Left hindlimb (tissue), 1 donor: ENCODE data around the gene SLC25A45.
A peak's percentile ranks its signal among the peaks of the same experiment; 100 is the strongest.

Experiments used
- DNase-seq: peaks from one replicate; pipeline ENCODE4 v3.0.0-alpha.2; 2018

SLC25A45 gene

GRCh38 chr11:65384301-65384889 is 1.9 kb upstream of the SLC25A45 start:
- DNase-seq = no peak

- no peak for DNase-seq
These were observed 1.3 kb upstream of the SLC25A45 start for GRCh38 chr11:65383778-65384177.

DNA sequence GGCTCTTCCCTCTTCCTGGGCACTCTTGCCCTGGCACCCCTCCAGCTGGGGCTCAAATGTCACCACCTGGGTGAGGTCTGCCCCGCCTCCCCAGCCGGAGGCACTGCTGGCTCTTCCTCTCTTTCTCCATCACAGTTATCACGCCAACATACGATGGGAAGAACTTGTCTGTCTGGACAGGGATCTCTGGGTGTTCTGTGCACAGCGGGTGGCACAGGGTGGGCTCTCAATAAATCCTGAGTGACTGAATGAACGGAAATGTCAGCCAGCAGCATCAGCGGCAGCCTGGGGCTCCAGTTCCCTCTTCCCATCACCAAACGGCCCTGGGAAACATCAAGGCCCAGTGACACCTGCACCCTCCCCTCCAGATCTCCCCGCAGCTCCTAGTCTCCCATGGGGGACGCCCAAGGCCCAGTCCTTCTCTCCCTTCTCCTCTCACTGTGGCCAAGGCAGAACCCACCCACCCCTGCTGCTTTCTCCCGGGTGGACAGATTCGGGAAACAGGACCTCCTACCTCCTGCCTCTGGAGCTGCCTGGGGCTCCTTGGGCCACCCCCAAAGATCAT is 440 bp upstream of the SLC25A45 start:
- DNase-seq = no peak

- no peak for DNase-seq
These were observed 772 bp downstream of the SLC25A45 start for GRCh38 chr11:65381716-65382032.

- no peak for DNase-seq
These were observed 1.9 kb downstream of the SLC25A45 start for GRCh38 chr11:65380460-65381119.

GRCh38 chr11:65379698-65380459 is 2.6 kb downstream of the SLC25A45 start:
- no peak for DNase-seq

- no peak for DNase-seq
These were observed 3.4 kb downstream of the SLC25A45 start for GRCh38 chr11:65378928-65379638.

GRCh38 chr11:65378208-65378927 is 4.1 kb downstream of the SLC25A45 start:
- no peak for DNase-seq

- DNase-seq = no peak
These were observed 4.7 kb downstream of the SLC25A45 start for GRCh38 chr11:65377777-65378176.

- no peak for DNase-seq
These were observed 5.4 kb downstream of the SLC25A45 start for GRCh38 chr11:65377036-65377435.

DNA sequence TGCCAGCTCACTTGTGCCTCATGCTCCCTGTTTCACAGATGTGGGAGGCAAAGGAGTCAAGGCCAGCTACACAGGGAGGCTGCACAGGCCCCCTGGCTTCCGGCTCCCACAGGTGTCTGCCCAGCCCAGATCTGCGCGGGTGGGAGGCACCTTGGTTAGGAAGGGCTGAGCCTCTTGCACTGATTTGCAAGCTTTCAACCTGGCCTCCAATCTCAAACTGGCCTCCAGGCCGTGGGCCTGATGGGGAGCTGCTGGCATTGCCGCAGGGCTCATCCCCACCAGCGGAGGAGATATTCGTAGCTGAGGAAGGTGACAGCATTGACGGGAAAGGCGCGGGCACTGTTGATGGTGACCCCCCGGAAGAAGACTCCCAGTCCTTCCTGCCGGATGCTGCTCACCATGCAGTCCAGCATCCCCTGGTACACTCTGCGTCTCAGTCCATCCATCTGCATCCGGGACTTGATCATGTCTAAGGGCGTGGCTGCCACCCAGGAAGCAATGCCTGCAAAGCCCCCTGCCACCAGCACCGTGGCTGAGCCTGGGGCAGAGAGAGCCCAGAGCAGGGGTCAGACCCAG is 6.2 kb downstream of the SLC25A45 start:
- no peak for DNase-seq

DNA sequence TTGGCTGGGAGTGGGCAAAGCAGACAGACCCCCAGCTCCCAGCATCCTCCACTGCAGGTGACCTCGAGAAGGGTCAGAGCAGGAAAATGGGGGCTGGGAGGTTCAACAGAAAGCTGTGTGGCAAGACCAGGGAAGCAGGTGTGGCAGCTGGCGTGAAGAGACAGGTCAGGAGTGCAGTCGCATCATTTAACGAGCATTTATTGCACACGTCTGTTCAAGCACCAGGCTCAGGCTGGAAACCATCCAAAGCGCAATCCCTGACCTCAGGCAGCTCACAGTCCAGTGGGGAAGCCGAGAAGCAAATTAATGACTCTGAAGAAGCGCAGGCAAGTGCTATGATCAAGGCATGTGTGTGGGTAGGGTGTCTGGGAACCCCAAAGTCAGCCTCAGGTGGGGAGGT is 7.4 kb downstream of the SLC25A45 start:
- DNase-seq = no peak

GRCh38 chr11:65373839-65374580 is 8.4 kb downstream of the SLC25A45 start:
- no peak for DNase-seq

DNA sequence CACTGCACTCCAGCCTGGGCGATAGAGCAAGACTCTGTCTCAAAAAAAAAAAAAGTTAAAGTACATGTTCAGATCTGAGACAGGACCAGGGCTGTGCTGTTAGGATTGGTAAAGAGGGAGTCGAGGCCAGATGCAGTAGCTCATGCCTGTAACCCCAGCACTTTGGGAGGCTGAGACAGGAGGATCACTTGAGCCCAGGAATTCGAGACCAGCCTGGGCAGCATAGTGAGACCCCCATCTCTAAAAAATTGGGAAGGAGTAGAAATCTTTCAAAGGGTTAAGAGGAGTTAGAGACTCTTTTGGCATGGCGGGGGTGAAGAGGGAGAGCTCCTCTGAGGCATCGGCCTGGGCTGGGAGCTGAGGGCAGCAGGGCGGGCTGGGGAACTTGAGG is 11.8 kb downstream of the SLC25A45 start:
- DNase-seq = no peak

GRCh38 chr11:65366340-65366773 is 16.1 kb downstream of the SLC25A45 start:
- DNase-seq = peak; percentile 46

DNA sequence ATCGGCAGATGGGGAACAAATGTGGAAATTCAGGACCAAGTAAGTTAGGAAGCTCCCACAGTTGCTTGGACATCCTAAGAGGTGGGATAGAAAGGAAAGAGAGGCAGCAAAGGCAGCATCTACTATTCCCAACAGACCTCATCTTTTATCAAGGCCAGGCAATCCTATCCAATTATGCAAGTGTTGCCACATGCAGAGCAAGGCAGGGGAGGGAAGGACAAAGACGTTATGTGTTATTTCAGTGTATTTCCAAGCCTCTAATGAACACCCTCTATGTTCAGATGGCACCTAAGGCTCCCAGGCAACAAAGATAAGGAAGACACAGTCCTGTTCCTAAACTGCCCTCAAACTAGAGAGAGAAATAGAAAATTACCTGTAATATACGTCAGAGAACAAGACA is 18.7 kb downstream of the SLC25A45 start:
- no peak for DNase-seq

DNA sequence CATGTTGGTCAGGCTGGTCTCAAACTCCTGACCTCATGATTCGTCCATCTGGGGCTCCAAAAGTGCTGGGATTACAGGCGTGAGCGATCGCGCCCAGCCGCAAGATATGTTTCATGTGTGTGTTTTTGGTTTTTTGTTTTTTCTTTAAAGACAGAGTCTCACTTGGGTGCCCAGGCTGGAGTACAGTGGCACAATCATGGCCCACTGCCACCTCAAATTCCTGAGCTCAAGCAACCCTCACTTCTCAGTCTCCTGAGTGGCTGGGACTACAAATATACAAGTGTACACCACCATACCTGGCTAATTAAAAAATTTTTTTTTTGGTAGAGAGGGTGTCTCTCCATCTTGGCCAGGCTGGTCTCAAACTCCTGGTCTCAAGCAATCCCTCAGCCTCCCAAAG is 19.5 kb downstream of the SLC25A45 start:
- DNase-seq = no peak

DNA sequence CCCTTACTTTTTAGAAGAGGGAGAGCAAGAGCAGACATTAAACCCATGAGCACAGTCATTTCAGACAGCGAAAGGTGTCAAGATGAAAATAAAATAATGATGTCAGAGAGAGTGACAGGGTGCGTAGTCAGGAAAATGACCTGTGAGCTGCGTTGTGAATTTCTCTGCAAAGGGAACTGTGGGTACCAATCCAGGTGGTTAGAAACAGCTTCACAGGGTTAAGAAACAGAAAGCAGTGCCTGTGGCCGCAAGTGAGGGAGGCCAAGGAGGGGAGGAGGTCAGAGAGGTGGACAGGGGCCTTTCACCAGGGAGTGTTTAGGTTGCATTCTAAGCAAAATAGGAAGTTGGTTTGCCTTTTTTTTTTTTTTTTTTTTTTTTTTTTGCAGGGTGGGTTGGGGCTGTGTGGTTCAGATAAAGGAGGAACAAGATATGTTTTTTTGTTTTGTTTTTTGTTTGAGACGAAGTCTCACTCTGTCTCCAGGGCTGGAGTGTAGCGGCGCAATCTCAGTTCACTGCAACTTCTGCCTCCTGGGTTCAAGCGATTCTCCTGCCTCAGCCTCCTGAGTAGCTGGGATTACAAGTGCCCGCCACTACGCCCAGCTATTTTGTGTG is 20.0 kb downstream of the SLC25A45 start:
- DNase-seq = no peak

DNA sequence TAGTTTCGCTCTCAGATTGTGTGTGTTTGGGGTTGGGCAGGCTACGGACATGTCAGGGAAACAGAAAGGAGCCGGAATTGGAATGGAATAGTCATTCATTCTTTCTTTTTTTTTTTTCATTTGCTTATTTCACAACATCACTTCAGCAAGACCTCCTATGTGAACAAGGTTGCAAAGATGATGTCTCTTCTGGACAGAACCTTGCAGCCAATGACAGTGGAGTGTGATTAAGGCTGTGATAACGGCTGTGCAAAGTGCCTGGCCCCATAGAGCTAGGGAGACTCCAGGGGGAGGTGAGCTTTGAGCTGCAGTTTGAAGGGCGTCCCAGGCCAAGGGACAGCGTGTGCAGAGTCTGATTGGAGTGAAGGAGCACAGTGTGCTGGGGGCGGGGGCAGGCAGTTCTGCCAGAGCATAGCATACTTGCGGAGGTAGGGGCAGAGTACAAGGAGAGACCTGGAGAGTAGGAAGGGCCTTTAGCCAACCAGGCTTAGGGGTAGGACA is 24.5 kb downstream of the SLC25A45 start:
- DNase-seq = no peak

GRCh38 chr11:65356394-65356972 is 26.0 kb downstream of the SLC25A45 start:
- no peak for DNase-seq
